ENCODE data around the gene PLEKHD1.
A peak's percentile ranks its signal among the peaks of the same experiment; 100 is the strongest.

The PLEKHD1 gene

GRCh38 chr14:69540654-69541335 lies 56.3 kb downstream of the PLEKHD1 start:
- Histone ChIP-seq H3K4me3 (no peak overlapping the region), H3K27ac (no peak overlapping the region)

DNA sequence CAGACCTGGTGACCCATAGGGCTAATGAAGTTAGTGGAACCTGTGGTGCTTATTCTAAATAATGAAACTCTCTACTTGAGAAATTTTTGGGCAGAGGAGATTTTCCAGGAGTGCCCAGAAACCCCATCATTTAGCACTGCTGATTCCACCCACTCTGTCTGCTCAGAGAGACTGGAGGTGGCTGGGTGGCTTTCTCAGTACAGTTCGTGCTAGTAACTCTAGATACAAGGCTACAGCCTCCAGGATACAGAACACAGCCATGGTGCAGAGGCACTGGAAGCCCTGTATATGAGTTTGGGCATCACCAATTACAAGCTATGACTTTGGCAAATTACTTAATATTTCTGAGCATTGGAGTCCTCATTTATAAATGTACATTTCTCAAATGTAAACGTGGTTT lies 57.8 kb downstream of the PLEKHD1 start:
- no peak overlapping the region for H3K27ac ChIP-seq

GRCh38 chr14:69543341-69544115 lies 59.0 kb downstream of the PLEKHD1 start:
- Histone ChIP-seq H3K4me3 (no peak overlapping the region), H3K27ac (peak overlapping the region in 1 of 21 experiments; percentile 2)

More for the DNA sequence above, 57.8 kb downstream of the PLEKHD1 start:
- no peak overlapping the region for H3K4me3 ChIP-seq

DNA sequence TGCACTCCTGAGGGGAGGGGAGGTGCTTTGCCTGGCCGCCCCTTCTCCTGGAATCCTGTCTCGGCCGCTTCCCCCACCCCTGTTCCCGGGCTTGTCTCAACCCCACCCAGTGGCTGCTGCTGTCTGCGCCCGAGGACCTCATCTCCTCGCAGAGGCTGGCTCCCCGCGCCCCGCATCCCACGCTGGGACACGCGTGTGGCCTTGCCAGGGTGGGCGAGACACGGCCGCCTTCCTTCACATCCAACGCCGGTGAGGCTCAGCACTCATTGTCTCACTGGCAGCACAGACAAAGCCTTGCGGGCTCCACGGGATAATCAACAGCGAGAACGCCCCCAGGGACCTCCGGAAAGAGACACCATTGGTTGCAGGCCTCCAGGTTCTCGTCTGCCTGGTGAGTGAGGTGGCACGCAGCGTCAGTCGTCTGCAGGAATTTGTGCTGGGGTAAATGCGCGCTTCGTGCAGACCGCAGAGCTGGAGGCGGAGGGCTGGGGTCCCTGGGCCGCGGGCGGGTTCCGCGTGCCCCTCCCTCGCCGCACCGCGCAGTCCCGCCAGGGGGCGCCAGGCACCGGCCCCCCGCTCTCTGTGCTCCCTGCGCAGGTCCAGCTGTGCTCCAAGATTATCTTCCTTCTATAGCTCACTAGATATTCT lies 63.3 kb downstream of the PLEKHD1 start:
- Histone ChIP-seq H3K27ac (no peak overlapping the region), H3K4me3 (no peak overlapping the region)

- no peak overlapping the region for H3K27ac ChIP-seq
- no peak overlapping the region for H3K4me3 ChIP-seq
Observed at GRCh38 chr14:69548566-69548965, 64.0 kb downstream of the PLEKHD1 start.

DNA sequence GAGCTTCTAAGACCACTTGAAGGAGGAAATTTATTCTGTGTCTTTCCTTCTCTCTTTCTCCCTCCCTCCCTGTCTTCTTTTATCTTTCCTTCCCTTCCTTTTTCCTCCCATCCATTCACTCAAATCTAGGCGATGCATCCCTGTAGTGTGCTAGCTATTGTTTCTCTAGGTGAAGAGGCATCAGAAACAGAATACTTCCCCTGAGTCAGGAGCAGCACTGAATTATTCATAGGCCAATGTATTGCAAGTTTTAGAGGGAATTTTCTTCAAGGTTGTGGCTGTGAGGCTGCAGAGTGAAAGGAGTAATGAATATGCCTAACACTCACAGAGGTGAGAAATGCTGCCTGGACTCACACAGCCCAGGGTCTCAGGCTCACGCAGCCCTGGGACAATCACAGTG lies 67.0 kb downstream of the PLEKHD1 start:
- H3K4me3 ChIP-seq, result no peak overlapping the region
- H3K27ac ChIP-seq, result no peak overlapping the region

- no peak overlapping the region for H3K4me3 ChIP-seq
Observed at GRCh38 chr14:69553252-69553651, 68.7 kb downstream of the PLEKHD1 start.

GRCh38 chr14:69554500-69554899 lies 70.0 kb downstream of the PLEKHD1 start:
- H3K4me3 ChIP-seq, result no peak overlapping the region
- H3K27ac ChIP-seq, result no peak overlapping the region

More at GRCh38 chr14:69553252-69553651, 68.7 kb downstream of the PLEKHD1 start:
- no peak overlapping the region for H3K27ac ChIP-seq

GRCh38 chr14:69558774-69559173 lies 74.2 kb downstream of the PLEKHD1 start:
- H3K27ac ChIP-seq, result no peak overlapping the region
- no peak overlapping the region for H3K4me3 ChIP-seq

DNA sequence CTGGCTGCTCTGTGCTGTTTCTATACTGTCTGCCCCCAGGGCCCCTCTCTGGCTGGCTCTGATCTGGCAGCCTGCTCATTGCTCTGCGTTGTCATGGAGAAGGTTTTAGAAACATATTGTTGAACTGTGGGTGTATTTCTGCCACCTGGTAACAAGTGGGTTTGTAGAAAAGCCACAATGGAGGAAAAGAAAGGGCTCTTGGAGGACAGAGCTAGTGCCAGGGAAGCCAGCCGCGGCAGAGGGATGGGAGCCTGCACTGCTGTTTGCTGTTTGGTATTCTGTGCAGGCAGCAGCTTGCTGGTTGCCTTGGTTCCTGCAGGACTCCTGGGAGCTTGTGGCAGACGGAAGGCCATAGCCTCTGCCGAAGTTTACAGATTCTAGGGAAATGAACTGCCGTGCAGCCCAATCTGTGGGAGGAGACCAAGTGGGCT lies 75.1 kb downstream of the PLEKHD1 start:
- no peak overlapping the region for H3K27ac ChIP-seq

DNA sequence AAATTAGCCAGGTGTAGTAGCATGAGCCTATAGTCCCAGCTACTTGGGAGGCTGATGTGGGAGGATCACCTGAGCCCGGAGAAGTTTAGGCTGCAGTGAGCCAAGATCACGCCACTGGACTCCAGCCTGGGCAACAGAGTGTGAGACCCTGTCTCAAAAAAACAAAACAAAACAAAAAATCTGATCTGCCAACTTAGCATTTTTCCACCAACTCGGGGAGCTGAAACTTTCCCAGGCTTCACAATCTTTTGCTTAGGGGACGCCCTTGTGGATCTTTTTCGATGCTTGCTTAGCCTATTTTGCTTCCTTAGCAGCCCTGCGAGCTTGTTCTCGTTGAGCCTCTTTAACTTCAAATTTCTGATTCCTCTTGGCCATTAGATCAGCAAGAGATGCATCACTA lies 76.3 kb downstream of the PLEKHD1 start:
- H3K27ac ChIP-seq, result no peak overlapping the region
- no peak overlapping the region for H3K4me3 ChIP-seq

More for the DNA sequence above, 75.1 kb downstream of the PLEKHD1 start:
- H3K4me3 ChIP-seq, result no peak overlapping the region

DNA sequence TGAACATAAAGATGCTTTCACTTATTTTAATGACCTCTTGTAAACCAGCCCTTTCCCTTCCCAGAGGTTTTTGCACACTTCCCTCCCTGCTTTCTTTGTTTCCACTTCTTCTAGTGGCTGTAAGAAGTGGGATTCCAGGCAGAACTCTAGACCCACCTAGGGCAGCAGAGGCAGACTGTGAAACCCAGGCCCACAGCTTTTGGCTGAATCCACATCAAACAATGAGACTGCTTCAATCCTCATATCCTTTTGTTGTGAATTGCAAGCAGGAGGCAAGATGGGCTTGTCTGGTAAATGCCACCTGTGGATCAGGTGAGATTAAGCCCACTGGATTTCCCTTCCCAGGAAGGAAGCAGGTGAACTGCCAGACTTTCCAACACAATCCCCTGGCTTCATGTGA lies 77.4 kb downstream of the PLEKHD1 start:
- no peak overlapping the region for H3K4me3 ChIP-seq
- H3K27ac ChIP-seq, result no peak overlapping the region

- Histone ChIP-seq H3K27ac (no peak overlapping the region), H3K4me3 (no peak overlapping the region)
Observed at GRCh38 chr14:69567563-69567962, 83.0 kb downstream of the PLEKHD1 start.

DNA sequence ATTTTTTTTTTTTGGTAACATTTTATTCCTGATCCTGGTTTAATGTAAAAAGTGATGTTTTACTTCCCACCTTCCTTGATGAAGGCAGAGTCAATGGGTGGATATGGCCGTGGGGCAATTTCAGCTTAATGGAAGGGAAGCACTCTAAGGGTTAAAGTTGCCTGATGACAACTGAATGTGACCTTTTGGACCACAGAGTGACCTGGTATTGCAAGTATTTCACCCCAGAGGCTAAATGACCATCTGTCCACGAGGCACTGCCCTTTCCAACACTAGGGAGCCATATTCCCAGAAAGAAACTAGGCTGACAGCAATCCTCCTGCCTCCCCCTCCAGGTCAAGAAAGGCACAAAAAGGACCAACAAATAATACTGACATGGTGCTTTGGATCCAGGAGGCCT lies 85.3 kb downstream of the PLEKHD1 start:
- no peak overlapping the region for H3K4me3 ChIP-seq

GRCh38 chr14:69570836-69571330 lies 86.4 kb downstream of the PLEKHD1 start:
- Histone ChIP-seq H3K27ac (no peak overlapping the region), H3K4me3 (no peak overlapping the region)

More for the DNA sequence above, 85.3 kb downstream of the PLEKHD1 start:
- no peak overlapping the region for H3K27ac ChIP-seq

- H3K4me3 ChIP-seq, result peak overlapping the region in 6 of 7 experiments; percentile 1 to 43 (median 30)
- H3K27ac ChIP-seq, result no peak overlapping the region
Observed at GRCh38 chr14:69571449-69572029, 87.0 kb downstream of the PLEKHD1 start.

- H3K27ac ChIP-seq, result no peak overlapping the region
- H3K4me3 ChIP-seq, result peak overlapping the region; percentile 1 to 43 (median 27)
Observed at GRCh38 chr14:69572030-69572840, 87.7 kb downstream of the PLEKHD1 start.

GRCh38 chr14:69572841-69573135 lies 88.3 kb downstream of the PLEKHD1 start:
- peak overlapping the region in 3 of 7 experiments; percentile 27 to 43 (median 39) for H3K4me3 ChIP-seq
- H3K27ac ChIP-seq, result no peak overlapping the region

GRCh38 chr14:69573205-69573830 lies 88.8 kb downstream of the PLEKHD1 start:
- Histone ChIP-seq H3K27ac (no peak overlapping the region), H3K4me3 (no peak overlapping the region)
